ENCODE measurements around the gene GRIN3A. TPM values are rescaled to one million over a fixed set of nuclear protein-coding genes. Genes with fewer than 3 reads are reported as not detected.

The GRIN3A gene
- total RNA-seq, result under 0.01 TPM in 1 of 2 replicates, not detected in the other

GRCh38 chr9:101738566-101739183, at the start of gene GRIN3A:
GRIN3A (minus strand) TSS chr9:101738647; CDS start chr9:101737979, 668 bp downstream.

GRCh38 chr9:101594796-101595195, 143.7 kb downstream of the GRIN3A start, which contains the start of gene PPP3R2:
PPP3R2 (minus strand) TSS chr9:101594969; CDS start chr9:101594921, 48 bp downstream.

GRCh38 chr9:101533334-101534204, 204.9 kb downstream of the GRIN3A start, which contains the start of gene RNF20:
RNF20 (plus strand) TSS chr9:101533853; CDS start chr9:101535424, 1,571 bp downstream.

Other genes starting within 250 kb of the GRIN3A start
- 21.3 and 31.2 TPM in 2 replicates for gene RNF20, start 204.8 kb downstream of the GRIN3A start, total RNA-seq
- gene PPP3R2, start 143.7 kb downstream of the GRIN3A start, total RNA-seq, result not detected in 2 replicates